Measurements from ENCODE around the gene DMD. TPM values are rescaled to one million over a fixed set of nuclear protein-coding genes. Genes with fewer than 3 reads are reported as not detected.

DMD gene
- total and polyA plus RNA-seq, 4 donors: 3.9 to 73.8 (median 11.2) TPM

- WGBS, 2 donors: 77 to 84% methylated on average over 5 of the region's 5 CpGs
- Histone ChIP-seq H3K4me1 (ENCODE audit: control insufficient read depth in 5 of 5, insufficient read depth in 5 of 5, low read length in 5 of 5) (no peaks in the 10 kb centered on the region), H3K9me3 (ENCODE audit: control insufficient read depth in 4 of 4, insufficient read depth in 3 of 4, low read length in 3 of 4) (peaks cover 0 to 7% (median 0%) of the 10 kb centered on the region in 4 donors), H3K9ac (ENCODE audit: insufficient read depth in 1 of 2, low read length in 2 of 2) (no peak overlapping the region), H3K27me3 (ENCODE audit: control insufficient read depth in 3 of 3, insufficient read depth in 3 of 3, low read length in 2 of 3) (no peaks in the 10 kb centered on the region), H3K36me3 (ENCODE audit: control insufficient read depth in 4 of 4, insufficient read depth in 4 of 4, low read length in 4 of 4) (no peaks in the 10 kb centered on the region), H3K27ac (ENCODE audit: low read depth in 1 of 2, low read length in 1 of 2) (no peak overlapping the region), H3K4me3 (no peak overlapping the region)
- DNase-seq (no peak), ATAC-seq (ENCODE audit: insufficient read depth, low FRiP score) (no peak)
- TF ChIP-seq, protein P1, sequence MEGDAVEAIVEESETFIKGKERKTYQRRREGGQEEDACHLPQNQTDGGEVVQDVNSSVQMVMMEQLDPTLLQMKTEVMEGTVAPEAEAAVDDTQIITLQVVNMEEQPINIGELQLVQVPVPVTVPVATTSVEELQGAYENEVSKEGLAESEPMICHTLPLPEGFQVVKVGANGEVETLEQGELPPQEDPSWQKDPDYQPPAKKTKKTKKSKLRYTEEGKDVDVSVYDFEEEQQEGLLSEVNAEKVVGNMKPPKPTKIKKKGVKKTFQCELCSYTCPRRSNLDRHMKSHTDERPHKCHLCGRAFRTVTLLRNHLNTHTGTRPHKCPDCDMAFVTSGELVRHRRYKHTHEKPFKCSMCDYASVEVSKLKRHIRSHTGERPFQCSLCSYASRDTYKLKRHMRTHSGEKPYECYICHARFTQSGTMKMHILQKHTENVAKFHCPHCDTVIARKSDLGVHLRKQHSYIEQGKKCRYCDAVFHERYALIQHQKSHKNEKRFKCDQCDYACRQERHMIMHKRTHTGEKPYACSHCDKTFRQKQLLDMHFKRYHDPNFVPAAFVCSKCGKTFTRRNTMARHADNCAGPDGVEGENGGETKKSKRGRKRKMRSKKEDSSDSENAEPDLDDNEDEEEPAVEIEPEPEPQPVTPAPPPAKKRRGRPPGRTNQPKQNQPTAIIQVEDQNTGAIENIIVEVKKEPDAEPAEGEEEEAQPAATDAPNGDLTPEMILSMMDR (IDR thresholded peaks at IDR 0.05; ENCODE audit: control extremely low read depth, extremely low read depth): no peak
Measured at GRCh38 chrX:32847921-32848320, 363.4 kb downstream of the DMD start.

DNA sequence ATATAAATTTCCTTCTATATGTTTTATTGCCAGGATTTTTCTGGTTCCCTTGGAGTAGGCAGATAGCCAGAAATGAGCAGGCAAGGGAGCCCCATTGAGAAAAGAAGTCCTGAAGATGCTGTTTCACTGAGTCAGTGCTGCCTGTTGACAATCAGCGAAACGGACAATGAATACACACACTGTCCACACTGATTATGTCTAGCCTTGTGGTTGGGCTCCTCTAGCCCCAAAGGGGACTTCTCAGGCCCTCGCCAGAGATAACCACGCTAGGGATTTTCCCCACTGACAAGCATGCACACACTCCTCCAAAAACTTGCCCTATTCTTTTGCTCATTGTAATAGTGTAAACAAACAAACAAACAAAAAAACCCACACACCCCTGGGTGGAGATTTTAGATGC lies 369.3 kb downstream of the DMD start:
- Histone ChIP-seq H3K9ac (ENCODE audit: insufficient read depth in 1 of 2, low read length in 2 of 2) (no peak overlapping the region), H3K4me3 (no peak overlapping the region), H3K36me3 (ENCODE audit: control insufficient read depth in 4 of 4, insufficient read depth in 4 of 4, low read length in 4 of 4) (no peaks in the 10 kb centered on the region), H3K27me3 (ENCODE audit: control insufficient read depth in 3 of 3, insufficient read depth in 3 of 3, low read length in 2 of 3) (no peaks in the 10 kb centered on the region), H3K9me3 (ENCODE audit: control insufficient read depth in 4 of 4, insufficient read depth in 3 of 4, low read length in 3 of 4) (no peaks in the 10 kb centered on the region), H3K4me1 (ENCODE audit: control insufficient read depth in 5 of 5, insufficient read depth in 5 of 5, low read length in 5 of 5) (no peaks in the 10 kb centered on the region), H3K27ac (ENCODE audit: low read depth in 1 of 2, low read length in 1 of 2) (no peak overlapping the region)
- TF ChIP-seq, protein P1 (IDR thresholded peaks at IDR 0.05; ENCODE audit: control extremely low read depth, extremely low read depth): no peak
- ATAC-seq (ENCODE audit: insufficient read depth, low FRiP score) (no peak), DNase-seq (no peak)
- WGBS, 2 donors: 77 to 92% methylated on average over 4 of the region's 4 CpGs

- 80 to 87% methylated on average over 6 of the region's 6 CpGs for WGBS, 2 donors
- Histone ChIP-seq H3K36me3 (ENCODE audit: control insufficient read depth in 4 of 4, insufficient read depth in 4 of 4, low read length in 4 of 4) (no peaks in the 10 kb centered on the region), H3K27me3 (ENCODE audit: control insufficient read depth in 3 of 3, insufficient read depth in 3 of 3, low read length in 2 of 3) (no peaks in the 10 kb centered on the region), H3K9ac (ENCODE audit: insufficient read depth in 1 of 2, low read length in 2 of 2) (no peak overlapping the region), H3K9me3 (ENCODE audit: control insufficient read depth in 4 of 4, insufficient read depth in 3 of 4, low read length in 3 of 4) (peaks cover 0 to 3% (median 0%) of the 10 kb centered on the region in 4 donors), H3K4me1 (ENCODE audit: control insufficient read depth in 5 of 5, insufficient read depth in 5 of 5, low read length in 5 of 5) (no peaks in the 10 kb centered on the region), H3K4me3 (no peak overlapping the region), H3K27ac (ENCODE audit: low read depth in 1 of 2, low read length in 1 of 2) (no peak overlapping the region)
- TF ChIP-seq, protein P1 (IDR thresholded peaks at IDR 0.05; ENCODE audit: control extremely low read depth, extremely low read depth): no peak
- DNase-seq (no peak), ATAC-seq (ENCODE audit: insufficient read depth, low FRiP score) (no peak)
Measured at GRCh38 chrX:32839781-32840180, 371.6 kb downstream of the DMD start.

GRCh38 chrX:32825009-32825408 lies 386.3 kb downstream of the DMD start:
- H3K4me3 ChIP-seq: no peak overlapping the region

More at GRCh38 chrX:32825009-32825408, 386.3 kb downstream of the DMD start:
- 70 to 79% methylated on average over 2 of the region's 2 CpGs for WGBS, 2 donors
- H3K9ac ChIP-seq (ENCODE audit: insufficient read depth in 1 of 2, low read length in 2 of 2): no peak overlapping the region
- no peaks in the 10 kb centered on the region for H3K36me3 ChIP-seq (ENCODE audit: control insufficient read depth in 4 of 4, insufficient read depth in 4 of 4, low read length in 4 of 4)
- peaks cover 0 to 2% (median 0%) of the 10 kb centered on the region in 5 donors for H3K4me1 ChIP-seq (ENCODE audit: control insufficient read depth in 5 of 5, insufficient read depth in 5 of 5, low read length in 5 of 5)
- H3K9me3 ChIP-seq (ENCODE audit: control insufficient read depth in 4 of 4, insufficient read depth in 3 of 4, low read length in 3 of 4): no peaks in the 10 kb centered on the region
- TF ChIP-seq, protein P1 (IDR thresholded peaks at IDR 0.05; ENCODE audit: control extremely low read depth, extremely low read depth): no peak
- no peak for ATAC-seq (ENCODE audit: insufficient read depth, low FRiP score)
- DNase-seq: no peak
- no peak overlapping the region for H3K27ac ChIP-seq (ENCODE audit: low read depth in 1 of 2, low read length in 1 of 2)
- no peaks in the 10 kb centered on the region for H3K27me3 ChIP-seq (ENCODE audit: control insufficient read depth in 3 of 3, insufficient read depth in 3 of 3, low read length in 2 of 3)

All from lung (tissue), 12 donors.